Neural cell (in vitro differentiated cells): ENCODE results near the gene SEC22A. TPM values are rescaled to one million over a fixed set of nuclear protein-coding genes. Genes with fewer than 3 reads are reported as not detected.

Experiments used
- H2AFZ ChIP-seq: fragments of 200-600, 300-800 bp; sonication (generic), shearing (Covaris generic); 2 replicates; pipeline ENCODE4 v1.6.0; 2014; ENCODE audit warnings: low read depth, mild to moderate bottlenecking, antibody characterized with exemption, low read length, moderate library complexity
- H3F3A ChIP-seq: fragments of 200-600 bp; shearing (Covaris generic); 2 replicates; pipeline ENCODE4 v1.6.1; 2016; ENCODE audit warnings: mild to moderate bottlenecking, moderate library complexity, mixed read lengths, antibody characterized with exemption, low read length; ENCODE audit not compliant: insufficient read depth, poor library complexity, severe bottlenecking
- H3K27ac ChIP-seq: fragments of 200-600, 300-800 bp; sonication (generic), shearing (Covaris generic); 2 replicates; pipeline ENCODE4 v1.5.1; 2014; ENCODE audit warnings: mild to moderate bottlenecking, low read length, moderate library complexity
- H3K27me3 ChIP-seq: fragments of 300-800, 200-600 bp; sonication (generic), shearing (Covaris generic); 2 replicates; pipeline ENCODE4 v1.6.0; 2014; ENCODE audit warnings: mild to moderate bottlenecking, low read depth, low read length, moderate library complexity; ENCODE audit not compliant: insufficient read depth
- H3K36me3 ChIP-seq: fragments of 300-800, 200-600 bp; sonication (generic), shearing (Covaris generic); 2 replicates; pipeline ENCODE4 v1.5.1; 2014; ENCODE audit warnings: mild to moderate bottlenecking, antibody characterized with exemption, low read length, moderate library complexity; ENCODE audit not compliant: insufficient read depth
- H3K4me2 ChIP-seq: fragments of 300-800, 200-600 bp; sonication (generic), shearing (Covaris generic); 2 replicates; pipeline ENCODE4 v1.6.0; 2014; ENCODE audit warnings: mild to moderate bottlenecking, low read length
- H3K4me3 ChIP-seq: fragments of 300-800, 200-600 bp; sonication (generic), shearing (Covaris generic); 2 replicates; pipeline ENCODE4 v1.5.1; 2014; ENCODE audit warnings: mild to moderate bottlenecking, low read length, moderate library complexity
- H3K79me2 ChIP-seq: fragments of 200-600 bp; shearing (Covaris generic); replicated peaks from 2 replicates; pipeline ENCODE4 v1.6.0; 2014; ENCODE audit warnings: mild to moderate bottlenecking, low read length, moderate library complexity; ENCODE audit not compliant: insufficient read depth
- H3K9ac ChIP-seq: fragments of 300-800, 200-600 bp; sonication (generic), shearing (Covaris generic); 2 replicates; pipeline ENCODE4 v1.6.1; 2016; ENCODE audit warnings: mild to moderate bottlenecking, low read length, mixed read lengths
- H3K9me2 ChIP-seq: fragments of 200-600 bp; shearing (Covaris generic); 2 replicates; pipeline ENCODE4 v1.6.1; 2016; ENCODE audit warnings: mild to moderate bottlenecking, low read length, mixed read lengths; ENCODE audit not compliant: insufficient read depth
- H3K9me3 ChIP-seq: fragments of 200-600, 300-800 bp; sonication (generic), shearing (Covaris generic); 2 replicates; pipeline ENCODE4 v1.6.1; 2016; ENCODE audit warnings: mild to moderate bottlenecking, mixed run types, low read length, moderate library complexity, mixed read lengths
- H4K20me1 ChIP-seq: fragments of 200-600 bp; shearing (Covaris generic); 2 replicates; pipeline ENCODE4 v1.6.1; 2016; ENCODE audit warnings: mild to moderate bottlenecking, mixed run types; ENCODE audit not compliant: insufficient read depth
- CTCF ChIP-seq: fragments of 450-650 bp; IDR thresholded peaks from 2 replicates; pipeline ENCODE4 v1.5.1; 2014; ENCODE audit warnings: antibody characterized with exemption, mild to moderate bottlenecking, moderate library complexity; ENCODE audit not compliant: poor library complexity, severe bottlenecking
- EP300 ChIP-seq: fragments of 450-650 bp; conservative IDR thresholded peaks from 2 replicates; pipeline ENCODE4 v1.6.1; 2014; ENCODE audit warnings: antibody characterized with exemption, mild to moderate bottlenecking, moderate library complexity; ENCODE audit not compliant: poor library complexity, severe bottlenecking
- EZH2 ChIP-seq: fragments of 200-600, 300-800 bp; shearing (Covaris generic), sonication (generic); IDR thresholded peaks from 2 replicates; pipeline ENCODE4 v1.6.1; 2014; ENCODE audit warnings: antibody characterized with exemption, low read length, borderline replicate concordance, mild to moderate bottlenecking; ENCODE audit not compliant: insufficient read depth, poor library complexity, severe bottlenecking
- MXI1 ChIP-seq: fragments of 450-650 bp; conservative IDR thresholded peaks from 2 replicates; pipeline ENCODE4 v1.6.1; 2014; ENCODE audit warnings: antibody characterized with exemption, mild to moderate bottlenecking; ENCODE audit not compliant: poor library complexity, severe bottlenecking
- POLR2AphosphoS5 ChIP-seq: IDR thresholded peaks from 2 replicates; pipeline ENCODE4 v1.6.1; 2012
- RAD21 ChIP-seq: fragments of 450-650 bp; conservative IDR thresholded peaks from 2 replicates; pipeline ENCODE4 v1.6.1; 2014; ENCODE audit warnings: antibody characterized with exemption, mild to moderate bottlenecking, moderate library complexity
- REST ChIP-seq: IDR thresholded peaks from 2 replicates; pipeline ENCODE4 v1.6.1; 2012; ENCODE audit warnings: borderline replicate concordance
- SMC3 ChIP-seq: fragments of 450-650 bp; conservative IDR thresholded peaks from 2 replicates; pipeline ENCODE4 v1.6.1; 2014; ENCODE audit warnings: antibody characterized with exemption, mild to moderate bottlenecking, moderate library complexity; ENCODE audit not compliant: poor library complexity
- TAF1 ChIP-seq: IDR thresholded peaks from 2 replicates; pipeline ENCODE4 v1.6.1; 2012; ENCODE audit warnings: low read depth
- polyA plus RNA-seq: library from polyadenylated mRNA; depleted of rRNA; stranded (reverse); fragments of >200 nt; gene quantifications from 2 replicates; pipeline ENCODE4 v1.2.3, GENCODE V29; 2014

Gene SEC22A
- polyA plus RNA-seq, 1 donor from 2014 or later: 44.0 TPM

- H3K9me3 ChIP-seq: no peaks in the 10 kb centered on the region
- H3K36me3 ChIP-seq: no peaks in the 10 kb centered on the region
- no peak for TF ChIP-seq CTCF
- no peak for TF ChIP-seq TAF1
- no peak for TF ChIP-seq SMC3
- no peak for TF ChIP-seq POLR2AphosphoS5
- TF ChIP-seq RAD21: no peak
- TF ChIP-seq REST: no peak
- TF ChIP-seq MXI1: no peak
- TF ChIP-seq EP300: no peak
- no peak for TF ChIP-seq EZH2
- no peak overlapping the region for H3K4me3 ChIP-seq
- H4K20me1 ChIP-seq: no peaks in the 10 kb centered on the region
- no peaks in the 10 kb centered on the region for H3F3A ChIP-seq
- H3K4me2 ChIP-seq: no peak overlapping the region
- H3K27ac ChIP-seq: no peak overlapping the region
- no peaks in the 10 kb centered on the region for H3K27me3 ChIP-seq
- H3K79me2 ChIP-seq: no peaks in the 10 kb centered on the region
- H3K9me2 ChIP-seq: no peaks in the 10 kb centered on the region
- H2AFZ ChIP-seq: no peak overlapping the region
- no peak overlapping the region for H3K9ac ChIP-seq
Measured at GRCh38 chr3:123291404-123291803, 89.7 kb downstream of the SEC22A start.

GRCh38 chr3:123292321-123293310 lies 90.9 kb downstream of the SEC22A start:
- H3K9me3 ChIP-seq: no peaks in the 10 kb centered on the region
- no peak overlapping the region for H3K27ac ChIP-seq
- no peaks in the 10 kb centered on the region for H3K79me2 ChIP-seq
- no peak overlapping the region for H3K4me2 ChIP-seq
- H3K9me2 ChIP-seq: no peaks in the 10 kb centered on the region
- H3K36me3 ChIP-seq: no peaks in the 10 kb centered on the region
- H3K27me3 ChIP-seq: no peaks in the 10 kb centered on the region
- no peaks in the 10 kb centered on the region for H4K20me1 ChIP-seq
- H2AFZ ChIP-seq: no peak overlapping the region
- no peaks in the 10 kb centered on the region for H3F3A ChIP-seq
- TF ChIP-seq SMC3 (no peak), REST (no peak), EZH2 (no peak), TAF1 (no peak), RAD21 (no peak), MXI1 (no peak), CTCF (no peak), EP300 (no peak), POLR2AphosphoS5 (no peak)
- no peak overlapping the region for H3K4me3 ChIP-seq
- H3K9ac ChIP-seq: no peak overlapping the region
